ENCODE data around the gene BACH1. TPM values are rescaled to one million over a fixed set of nuclear protein-coding genes. Genes with fewer than 3 reads are reported as not detected.

BACH1 gene
- total and polyA plus RNA-seq, 2 of the 8 experiments (the other 6 are each of a cell fraction or from before 2014, with no cell fraction given), result 6.9 to 50.7 TPM

- H3K23me2 ChIP-seq (ENCODE audit: low read depth, low read length), result no peaks in the 10 kb centered on the region; the same call in 1 of the 2 replicates
- no peaks in the 10 kb centered on the region for H3K9me3 ChIP-seq (ENCODE audit: insufficient read depth in 2 of 2, low read depth in 1 of 2, low read length in 1 of 2)
- H3K56ac ChIP-seq (replicated peaks; ENCODE audit: insufficient read length, low read depth, low read length), result no peak overlapping the region
- no peak overlapping the region for H2AFZ ChIP-seq (ENCODE audit: low read length)
- no peak overlapping the region for H3K4ac ChIP-seq (replicated peaks; ENCODE audit: insufficient read length, low read depth, low read length)
- WGBS, 2 experiments (ENCODE audit: extremely low coverage in 1 of 2, insufficient coverage in 1 of 2, insufficient read length in 1 of 2, insufficient replicate concordance in 2 of 2, low coverage in 1 of 2, low lambda C conversion rate in 2 of 2, missing lambda C conversion rate in 1 of 2), result 92% methylated on average over 2 of the region's 2 CpGs; no CpG with 5 or more reads in 1 of the 2 experiments
- no peak overlapping the region for H3K4me2 ChIP-seq (ENCODE audit: insufficient read depth in 1 of 2, low read depth in 2 of 2, low read length in 2 of 2)
- peaks cover 0 to 3% (median 1%) of the 10 kb centered on the region in 4 experiments; a peak in 2 of 7 replicates for H3K4me1 ChIP-seq (replicated peaks in 1 of 4; ENCODE audit: control insufficient read depth in 3 of 4, insufficient read depth in 4 of 4, low read length in 3 of 4)
- ChIA-PET CTCF (ENCODE audit: partially characterized antibody) (interaction anchor here (1.1 kb wide), 1 partner anchor 147 kb away, joined by 3 read pairs; no protein-coding TSS in a partner anchor), POLR2A (ENCODE audit: partially characterized antibody) (interaction anchor here (2.5 kb wide), 1 partner anchor 11 kb away, joined by 9 read pairs; the partner anchor contains the start of gene BACH1)
- H4K91ac ChIP-seq (replicated peaks; ENCODE audit: insufficient read length, low read length), result no peak overlapping the region
- peaks cover 17 to 100% of the 10 kb centered on the region in 2 experiments; a peak in 3 of 4 replicates for H3K79me2 ChIP-seq (ENCODE audit: control insufficient read depth in 1 of 2, insufficient read depth in 2 of 2, low read length in 2 of 2)
- H3K27me3 ChIP-seq (replicated peaks in 1 of 4; ENCODE audit: control insufficient read depth in 3 of 4, extremely low read depth in 1 of 4, insufficient read depth in 3 of 4, low read length in 3 of 4), result no peaks in the 10 kb centered on the region
- peaks cover 0 to 5% of the 10 kb centered on the region in 2 experiments for H4K20me1 ChIP-seq (replicated peaks in 1 of 2; ENCODE audit: control insufficient read depth in 1 of 2, insufficient read depth in 2 of 2, low read length in 2 of 2)
- no peak overlapping the region for H3K4me3 ChIP-seq (ENCODE audit: extremely low read depth in 1 of 4, insufficient read depth in 2 of 4, low read depth in 3 of 4, low read length in 4 of 4)
- no peak overlapping the region for H4K5ac ChIP-seq (ENCODE audit: insufficient read length, low read depth, low read length)
- no peak overlapping the region for H2BK12ac ChIP-seq (ENCODE audit: low read depth, low read length)
- no peaks in the 10 kb centered on the region; a peak in 1 of 8 replicates for H3K36me3 ChIP-seq (ENCODE audit: control insufficient read depth in 2 of 4, insufficient read depth in 4 of 4, low read length in 3 of 4)
- H2BK15ac ChIP-seq (ENCODE audit: low read length), result no peak overlapping the region
- no peak for DNase-seq (ENCODE audit: low read depth in 1 of 2, low spot score in 2 of 2)
- no peak for FAIRE-seq
- H4K8ac ChIP-seq (ENCODE audit: extremely low read depth, insufficient read depth, low read length), result no peak overlapping the region
- no peak overlapping the region for H2BK5ac ChIP-seq (ENCODE audit: low read depth, low read length)
- H3K9ac ChIP-seq (replicated peaks in 1 of 4; ENCODE audit: extremely low read depth in 1 of 4, low read depth in 3 of 4, low read length in 3 of 4), result no peak overlapping the region
- H3K23ac ChIP-seq (ENCODE audit: insufficient read length), result no peak overlapping the region
- H3K79me1 ChIP-seq (ENCODE audit: low read depth, low read length), result peaks cover 6% of the 10 kb centered on the region
- no peak overlapping the region for H3K14ac ChIP-seq (ENCODE audit: insufficient read length)
- H2AK5ac ChIP-seq (ENCODE audit: low read depth, low read length), result no peak overlapping the region
- H2BK20ac ChIP-seq (ENCODE audit: low read length), result no peak overlapping the region
- H3K27ac ChIP-seq (ENCODE audit: low read depth, low read length), result no peak overlapping the region
- no peak overlapping the region for H2BK120ac ChIP-seq (replicated peaks; ENCODE audit: low read depth, low read length)
- H3K18ac ChIP-seq (ENCODE audit: extremely low read depth, low read length), result no peak overlapping the region
- no peak for TF ChIP-seq MAFK (IDR thresholded peaks at IDR 0.05; ENCODE audit: low read depth, low read length)
- TF ChIP-seq SAP30 (IDR thresholded peaks at IDR 0.05; ENCODE audit: insufficient read depth, insufficient replicate concordance, low read length), result no peak
- TF ChIP-seq PHF8 (conservative IDR thresholded peaks at IDR 0.05; ENCODE audit: low read depth, low read length), result no peak
- no peak for TF ChIP-seq ASH2L (IDR thresholded peaks at IDR 0.05; ENCODE audit: low read length)
- TF ChIP-seq CREB1 (IDR thresholded peaks at IDR 0.05), result no peak
- no peak for TF ChIP-seq SP1 (IDR thresholded peaks at IDR 0.05; ENCODE audit: low read depth, low read length)
- no peak for TF ChIP-seq USF2 (IDR thresholded peaks at IDR 0.05; ENCODE audit: low read length)
- no peak for TF ChIP-seq BRCA1 (IDR thresholded peaks at IDR 0.05; ENCODE audit: low read depth, low read length)
- TF ChIP-seq POU5F1 (IDR thresholded peaks at IDR 0.05; ENCODE audit: low read depth, low read length), result no peak
- TF ChIP-seq YY1 (IDR thresholded peaks at IDR 0.05; ENCODE audit: low read depth, low read length), result no peak
- TF ChIP-seq CHD2 (IDR thresholded peaks at IDR 0.05; ENCODE audit: low read length), result no peak
- TF ChIP-seq NRF1 (IDR thresholded peaks at IDR 0.05; ENCODE audit: low read depth, low read length), result no peak
- no peak for TF ChIP-seq CTBP2 (IDR thresholded peaks at IDR 0.05; ENCODE audit: borderline replicate concordance, insufficient read depth, insufficient read length, low read length)
- TF ChIP-seq EZH2 (IDR thresholded peaks at IDR 0.05; ENCODE audit: low read depth, low read length, severe bottlenecking), result no peak
These were observed 11.0 kb downstream of the BACH1 start for GRCh38 chr21:29309703-29310102.

Measured in H1 (cell line).